Limb (tissue), 2 donors: ENCODE data around the gene SPTBN4.
"Not testable (repeated sequence)": the region's sequence is repeated elsewhere in the genome, so short reads cannot be mapped to it uniquely, and the experiment has no call there.

Experiments used
- DNase-seq, 2 donors: peaks; one replicate each; pipeline ENCODE4 v3.0.0-alpha.2; 2016; ENCODE audit errors: extremely low spot score in 2 of 2

The SPTBN4 gene

DNA sequence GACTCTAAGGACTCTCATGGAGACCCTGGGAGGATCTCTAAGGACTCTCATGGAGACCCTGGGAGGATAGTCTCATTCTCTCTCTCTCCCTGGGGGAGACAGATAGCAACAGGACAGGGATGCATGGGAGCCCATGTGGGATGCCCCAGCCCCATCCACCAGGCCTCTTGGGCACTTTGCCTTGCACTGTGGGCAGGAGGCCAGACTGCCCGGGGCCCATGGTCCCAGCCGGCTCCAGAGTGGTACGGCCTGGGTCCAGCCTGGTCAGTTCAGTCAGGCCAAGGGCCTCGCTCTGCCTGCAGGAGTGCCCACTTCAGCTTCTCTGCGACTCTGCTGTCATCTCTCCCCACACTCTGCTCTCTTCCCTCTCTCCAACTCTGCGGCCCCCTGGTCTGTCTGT is 61.3 kb downstream of the SPTBN4 start:
- no peak for DNase-seq

DNA sequence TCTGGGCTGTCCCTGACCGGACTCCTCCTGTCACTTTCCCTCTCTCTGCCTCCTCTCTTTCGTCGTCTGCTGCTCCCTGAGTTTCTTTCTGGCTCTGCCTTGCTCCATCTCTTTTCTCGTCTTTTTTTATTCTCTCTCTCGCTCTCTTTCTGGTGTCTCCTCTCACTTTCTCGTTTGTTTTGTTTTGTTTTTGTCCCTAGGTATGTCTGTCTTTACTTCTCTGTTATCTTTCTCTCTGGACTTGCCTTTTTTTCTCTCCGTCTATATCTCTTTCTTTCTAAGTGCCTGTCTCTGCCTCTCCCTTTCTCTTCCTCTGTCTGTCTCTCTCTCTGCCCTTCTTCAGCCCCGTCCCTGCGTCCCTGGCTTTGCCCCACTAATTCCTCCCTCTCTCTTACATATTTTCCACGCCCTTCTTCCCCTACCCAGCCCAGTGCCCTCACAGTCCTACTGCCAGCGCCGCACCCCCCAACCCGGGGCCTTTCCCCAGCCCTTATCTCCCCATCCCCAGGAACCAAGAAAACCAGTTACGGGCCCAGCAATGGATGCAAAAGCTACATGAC is 61.8 kb downstream of the SPTBN4 start:
- no peak for DNase-seq

DNA sequence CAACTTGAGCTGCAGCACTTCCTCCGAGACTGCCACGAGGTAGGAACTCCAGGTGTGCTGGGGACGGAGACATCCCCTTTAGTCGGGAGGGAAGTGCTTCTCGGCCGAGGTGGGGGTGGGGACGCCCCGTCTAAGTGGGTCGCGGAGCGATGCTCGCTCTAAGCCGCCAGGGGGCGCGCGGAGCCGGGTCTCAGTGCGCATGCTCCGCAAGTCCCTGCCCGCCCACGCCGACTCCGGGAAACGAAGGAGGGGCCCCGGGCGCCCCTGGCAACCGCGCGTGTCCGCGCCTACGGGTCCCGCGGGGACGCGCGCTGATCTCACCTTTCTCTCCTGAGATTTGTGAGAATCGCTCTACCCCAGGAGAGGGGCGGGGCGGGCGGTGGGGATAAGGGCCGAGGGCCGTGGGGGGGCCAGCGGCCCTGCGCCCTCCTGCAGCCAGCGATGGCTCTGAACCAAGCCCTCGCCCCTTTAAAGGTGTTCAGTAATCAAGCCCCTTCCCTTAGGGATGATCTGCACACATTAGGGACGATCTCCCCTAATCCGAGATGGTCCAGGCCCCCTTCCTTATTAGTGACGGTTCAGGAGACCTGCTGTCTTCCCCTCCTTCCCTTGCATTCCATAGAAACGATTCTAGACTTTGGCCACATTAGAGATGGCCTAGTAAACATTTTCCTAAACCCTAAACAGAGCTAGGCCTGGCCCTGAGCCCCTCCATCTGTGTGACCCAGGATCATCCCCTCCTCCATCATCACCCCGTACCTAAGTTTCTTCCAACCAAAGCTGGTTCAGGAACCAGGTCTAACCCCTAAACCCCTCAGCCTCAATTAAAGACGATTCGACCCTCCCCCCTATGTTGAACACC is 62.5 kb downstream of the SPTBN4 start:
- peak; percentile 80 to 91 for DNase-seq

DNA sequence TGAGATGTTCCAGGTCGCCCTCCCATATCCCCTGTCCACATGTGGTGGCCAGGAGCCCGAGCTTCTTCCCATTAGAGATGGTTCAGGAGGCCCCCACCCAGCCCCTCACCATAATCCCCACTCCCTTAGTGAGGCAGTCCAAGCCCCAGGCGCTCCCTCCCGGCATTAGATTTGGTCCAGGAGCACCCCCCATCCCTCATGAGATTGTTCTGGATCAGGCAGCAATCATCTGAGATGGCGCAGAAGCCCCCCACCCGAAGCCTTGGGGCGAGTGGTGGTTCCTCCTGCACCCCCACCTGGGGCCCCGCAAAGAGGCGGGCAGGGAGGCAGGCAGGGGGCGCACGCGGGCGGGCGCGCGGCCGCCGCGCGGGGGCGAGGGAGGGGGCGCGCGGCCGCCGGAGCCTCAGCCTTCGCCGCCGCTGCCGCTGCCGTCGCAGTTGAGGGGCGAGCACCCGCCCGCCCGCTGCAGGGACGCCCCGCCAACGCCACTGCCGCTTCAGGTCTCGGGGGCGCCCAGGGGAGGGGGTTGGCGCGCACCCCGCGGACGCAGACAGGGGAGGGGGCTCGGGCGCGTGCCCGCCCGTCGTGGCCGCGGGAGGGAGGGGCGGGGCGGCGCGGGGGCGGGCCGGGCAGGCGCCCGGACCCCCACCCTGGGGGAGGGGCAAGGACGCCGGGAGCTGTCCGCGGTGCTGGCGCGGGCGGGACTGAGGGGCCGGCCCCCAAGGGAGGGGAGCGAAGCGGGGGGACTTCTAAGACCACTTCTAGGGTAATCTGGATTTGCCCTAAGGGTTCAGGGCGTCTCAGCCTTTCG is 63.5 kb downstream of the SPTBN4 start:
- DNase-seq: peak in 1 of 2 donors; percentile 83

DNA sequence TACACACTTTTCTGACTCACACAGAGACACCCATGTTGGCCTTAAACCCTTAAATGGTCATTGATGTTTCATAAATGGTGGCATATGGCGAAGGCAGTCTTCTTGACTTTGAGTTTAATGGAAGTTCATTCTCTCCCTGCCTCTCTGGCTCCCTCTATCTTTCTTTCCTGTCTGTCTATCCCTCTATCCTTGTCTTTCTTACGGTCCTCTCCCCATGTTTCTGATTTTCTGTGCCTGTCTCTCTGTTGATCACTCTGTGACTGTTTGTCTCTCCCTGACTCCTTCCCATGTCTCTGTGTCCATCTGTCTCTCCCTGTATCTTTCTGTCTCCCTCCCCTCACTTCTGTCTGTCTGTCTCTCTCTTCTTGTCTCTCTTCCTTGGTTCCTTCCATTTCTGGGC is 66.7 kb downstream of the SPTBN4 start:
- DNase-seq: no peak

DNA sequence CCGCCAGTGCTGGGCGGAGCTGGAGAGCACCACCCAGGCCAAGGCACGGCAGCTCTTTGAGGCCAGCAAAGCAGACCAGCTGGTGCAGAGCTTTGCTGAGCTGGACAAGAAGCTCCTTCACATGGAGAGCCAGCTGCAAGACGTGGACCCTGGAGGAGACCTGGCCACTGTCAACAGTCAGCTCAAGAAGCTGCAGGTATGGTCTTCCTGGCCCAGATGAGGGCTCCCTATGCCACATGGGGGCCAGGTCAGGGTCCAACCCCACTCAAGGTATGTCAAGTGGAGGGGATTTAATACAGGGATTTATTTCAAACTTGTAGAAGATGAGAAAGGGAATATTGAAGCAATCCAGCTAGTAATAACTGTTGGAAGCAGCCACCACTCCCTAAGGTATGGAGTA is 67.3 kb downstream of the SPTBN4 start:
- no peak for DNase-seq

DNA sequence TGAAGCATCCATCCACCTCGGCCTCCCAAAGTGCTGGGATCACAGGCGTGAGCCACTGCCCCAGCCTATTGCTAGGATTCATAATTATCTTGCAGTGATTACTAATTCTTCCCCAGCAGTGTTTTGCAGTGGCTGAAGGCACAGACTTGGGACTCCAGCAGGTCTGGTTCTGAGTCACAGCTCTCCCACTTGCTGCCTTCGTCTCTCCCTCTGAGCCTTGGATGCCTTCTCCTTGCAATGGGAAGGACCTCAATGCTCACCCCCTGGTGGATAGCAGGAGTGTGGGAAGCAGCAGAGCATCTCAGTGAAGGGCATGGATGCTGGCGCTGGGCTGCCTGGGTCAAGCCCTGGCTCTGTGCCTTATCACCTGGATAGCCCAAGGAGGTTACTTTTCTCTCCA is 72.3 kb downstream of the SPTBN4 start:
- no peak for DNase-seq

DNA sequence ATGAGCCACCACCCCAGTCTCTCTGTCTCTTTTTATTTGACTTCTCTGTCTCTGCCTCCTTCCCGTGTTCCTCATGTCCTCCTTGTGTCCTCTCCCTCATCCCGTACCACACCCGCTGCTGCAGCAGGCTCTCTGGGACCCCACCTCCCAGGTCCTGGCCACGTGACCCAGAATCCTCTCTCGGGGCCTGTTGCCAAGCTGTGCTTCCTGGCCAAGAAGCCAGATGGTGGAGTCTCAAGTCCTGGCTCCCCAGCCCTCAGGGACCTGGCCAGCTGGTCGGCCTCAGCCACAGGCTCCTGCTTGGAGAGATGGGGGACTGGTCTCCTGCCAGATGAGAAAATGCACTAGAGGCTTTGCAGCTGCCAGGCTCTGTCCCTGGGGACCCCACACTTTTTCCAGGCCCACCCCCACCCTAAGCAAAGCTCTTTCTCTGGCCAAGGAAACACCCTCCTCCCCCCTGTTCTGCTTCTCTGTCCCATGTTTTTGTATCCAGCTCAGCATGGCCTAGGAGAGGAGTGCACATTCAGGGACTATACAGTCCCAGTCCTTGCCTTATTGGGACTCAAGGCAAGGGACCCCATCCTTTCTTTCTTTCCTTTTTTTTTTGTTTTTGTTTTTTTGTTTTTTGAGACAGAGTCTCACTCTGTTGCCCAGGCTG is 75.5 kb downstream of the SPTBN4 start:
- peak in 1 of 2 donors; percentile 59 for DNase-seq

DNA sequence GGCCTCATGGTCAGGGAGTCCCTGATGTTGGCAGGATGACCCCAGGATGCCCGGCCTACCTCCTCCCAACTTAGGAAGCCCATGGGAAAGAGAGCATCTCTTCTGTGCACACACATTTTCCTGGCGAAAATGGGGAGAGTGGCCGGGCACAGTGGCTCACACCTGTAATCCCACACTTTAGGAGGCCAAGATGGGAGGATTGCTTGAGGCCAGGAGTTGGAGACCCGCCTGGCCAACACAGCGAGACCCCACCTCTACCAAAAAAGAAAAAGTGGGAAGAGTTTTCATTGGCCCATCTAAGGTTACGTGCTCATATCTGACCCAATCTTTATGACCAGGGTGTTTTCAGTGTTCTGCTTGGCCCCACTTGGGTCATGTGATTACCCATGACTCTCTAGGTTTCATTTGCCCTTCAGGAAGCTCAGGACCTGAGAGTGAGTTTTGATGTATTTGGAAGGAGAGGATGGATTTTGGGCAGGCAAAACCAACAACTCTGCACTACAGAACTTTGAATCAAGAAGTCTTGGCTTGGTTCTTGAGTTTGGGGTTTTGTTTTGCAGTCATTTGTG is 76.3 kb downstream of the SPTBN4 start:
- DNase-seq: no peak

DNA sequence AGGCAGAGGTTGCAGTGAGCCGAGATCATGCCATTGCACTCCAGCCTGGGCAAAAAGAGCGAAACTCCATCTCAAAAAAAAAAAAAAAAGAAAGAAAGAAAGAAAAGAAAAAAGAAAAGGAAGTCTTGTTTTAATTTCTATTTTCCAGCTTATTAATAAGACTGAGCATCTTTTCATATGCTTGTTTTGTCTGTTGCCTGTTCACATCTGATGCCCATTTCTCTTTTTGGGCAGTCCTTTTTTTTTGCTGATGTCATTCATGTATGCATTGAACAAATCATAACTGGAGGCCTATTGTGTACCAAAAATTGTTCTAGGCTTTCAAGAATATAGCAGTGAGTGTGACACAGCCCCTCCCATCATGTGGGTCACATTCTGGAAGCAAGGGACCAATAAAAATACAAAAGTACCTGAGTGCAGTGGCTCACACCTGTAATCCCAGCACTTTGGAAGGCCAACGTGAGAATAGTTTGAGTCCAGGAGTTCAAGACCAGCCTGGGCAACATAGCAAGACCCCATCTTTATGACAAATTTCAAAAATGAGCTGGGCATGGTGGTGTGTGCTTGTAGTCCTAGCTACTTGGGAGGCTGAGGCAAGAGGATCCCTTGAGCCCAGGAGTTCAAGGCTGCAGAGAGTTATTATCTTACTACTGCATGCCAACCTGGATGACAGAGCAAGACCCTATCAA is 79.5 kb downstream of the SPTBN4 start:
- not testable (repeated sequence) for DNase-seq

DNA sequence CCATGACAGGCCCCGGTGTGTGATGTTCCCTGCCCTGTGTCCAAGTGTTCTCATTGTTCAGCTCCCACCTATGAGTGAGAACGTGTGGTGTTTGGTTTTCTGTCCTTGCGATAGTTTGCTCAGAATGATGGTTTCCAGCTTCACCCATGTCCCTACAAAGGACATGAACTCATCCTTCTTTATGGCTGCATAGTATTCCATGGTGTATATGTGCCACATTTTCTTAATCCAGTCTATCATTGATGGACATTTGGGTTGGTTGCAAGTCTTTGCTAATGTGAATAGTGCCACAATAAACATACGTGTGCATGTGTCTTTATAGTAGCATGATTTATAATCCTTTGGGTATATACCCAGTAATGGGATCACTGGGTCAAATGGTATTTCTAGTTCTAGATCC is 80.4 kb downstream of the SPTBN4 start:
- DNase-seq: not testable (repeated sequence)

DNA sequence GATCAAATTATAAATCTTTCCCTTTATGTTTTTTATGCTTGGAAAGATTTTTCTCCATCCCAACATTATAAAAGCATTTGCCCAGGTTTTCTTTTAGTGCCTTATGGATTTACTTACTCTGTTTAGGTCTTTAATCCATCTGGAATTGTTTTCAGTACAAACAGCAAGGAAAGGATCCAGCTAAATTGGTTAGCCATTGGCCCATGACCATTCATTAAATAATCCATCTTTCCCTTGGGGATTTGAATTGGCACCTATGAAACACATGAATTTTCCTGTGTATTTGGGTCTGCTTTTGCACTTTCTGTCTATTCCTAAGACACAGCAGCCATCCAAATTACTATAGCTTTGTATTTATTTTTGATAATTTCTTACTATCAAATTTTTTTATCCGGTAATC is 81.0 kb downstream of the SPTBN4 start:
- no peak for DNase-seq

DNA sequence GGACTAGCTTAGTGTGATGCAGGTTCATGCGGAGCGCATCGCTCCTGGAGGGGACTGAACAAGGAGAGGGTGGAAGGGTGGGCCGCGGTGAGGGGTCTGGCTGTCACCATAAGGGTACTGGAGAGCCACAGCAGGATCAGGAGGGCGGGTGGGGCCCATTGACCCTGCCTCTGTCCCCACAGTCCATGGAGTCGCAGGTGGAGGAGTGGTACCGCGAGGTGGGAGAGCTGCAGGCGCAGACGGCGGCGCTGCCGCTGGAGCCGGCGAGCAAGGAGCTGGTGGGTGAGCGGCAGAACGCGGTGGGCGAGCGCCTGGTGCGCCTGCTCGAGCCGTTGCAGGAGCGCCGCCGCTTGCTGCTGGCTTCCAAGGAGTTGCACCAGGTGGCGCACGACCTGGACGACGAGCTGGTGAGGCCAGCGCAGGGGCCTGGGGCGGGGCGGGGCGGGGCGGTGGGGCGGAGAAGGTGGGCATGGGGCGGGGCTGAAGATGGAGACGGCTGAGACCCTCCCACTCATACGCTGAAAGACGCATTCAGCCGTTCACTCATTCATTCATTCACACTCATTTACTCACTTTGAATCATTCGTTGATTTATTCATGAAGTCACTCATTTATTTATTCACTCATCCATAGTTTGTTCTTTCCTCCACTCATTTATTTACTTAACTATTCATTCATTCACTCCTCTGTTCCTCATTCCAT is 82.4 kb downstream of the SPTBN4 start:
- DNase-seq: peak; percentile 16 to 83

DNA sequence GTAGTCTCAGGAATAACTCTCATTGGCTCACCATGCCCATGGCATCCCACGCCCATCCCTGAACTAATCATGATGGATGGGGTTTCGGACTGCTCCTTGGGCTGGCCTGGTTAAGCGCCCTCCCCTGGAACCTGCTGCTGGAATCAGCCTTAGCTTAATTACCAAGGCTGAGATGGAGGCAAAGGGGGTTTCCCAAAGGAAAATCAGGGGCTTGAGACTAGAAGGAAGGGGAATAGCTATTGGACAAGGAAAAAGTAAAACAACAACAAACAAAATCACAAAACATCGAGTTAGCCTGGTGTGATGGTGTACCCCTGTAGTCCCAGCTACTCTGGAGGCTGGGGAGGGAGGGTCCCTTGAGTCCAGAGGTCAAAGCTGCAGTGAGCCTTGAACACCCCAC is 84.2 kb downstream of the SPTBN4 start:
- DNase-seq: no peak

DNA sequence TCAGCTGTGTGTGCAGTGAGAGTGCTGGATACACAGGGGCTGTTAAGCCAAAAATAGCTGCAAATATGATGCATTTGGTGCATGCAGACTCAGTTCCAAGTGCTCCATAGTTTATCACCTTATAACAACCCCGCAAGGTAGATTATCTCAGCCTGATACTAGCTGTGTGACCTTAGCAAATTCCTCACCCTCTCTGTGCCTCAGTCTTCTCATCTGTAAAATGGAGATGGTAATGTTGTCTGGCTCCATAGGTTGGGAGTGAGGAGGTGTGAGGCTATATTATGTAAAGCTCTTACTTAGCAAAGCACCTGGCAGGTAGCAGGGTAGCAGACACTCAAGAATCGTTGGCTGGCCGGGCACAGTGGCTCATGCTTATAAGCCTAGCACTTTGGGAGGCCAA is 86.0 kb downstream of the SPTBN4 start:
- no peak for DNase-seq

DNA sequence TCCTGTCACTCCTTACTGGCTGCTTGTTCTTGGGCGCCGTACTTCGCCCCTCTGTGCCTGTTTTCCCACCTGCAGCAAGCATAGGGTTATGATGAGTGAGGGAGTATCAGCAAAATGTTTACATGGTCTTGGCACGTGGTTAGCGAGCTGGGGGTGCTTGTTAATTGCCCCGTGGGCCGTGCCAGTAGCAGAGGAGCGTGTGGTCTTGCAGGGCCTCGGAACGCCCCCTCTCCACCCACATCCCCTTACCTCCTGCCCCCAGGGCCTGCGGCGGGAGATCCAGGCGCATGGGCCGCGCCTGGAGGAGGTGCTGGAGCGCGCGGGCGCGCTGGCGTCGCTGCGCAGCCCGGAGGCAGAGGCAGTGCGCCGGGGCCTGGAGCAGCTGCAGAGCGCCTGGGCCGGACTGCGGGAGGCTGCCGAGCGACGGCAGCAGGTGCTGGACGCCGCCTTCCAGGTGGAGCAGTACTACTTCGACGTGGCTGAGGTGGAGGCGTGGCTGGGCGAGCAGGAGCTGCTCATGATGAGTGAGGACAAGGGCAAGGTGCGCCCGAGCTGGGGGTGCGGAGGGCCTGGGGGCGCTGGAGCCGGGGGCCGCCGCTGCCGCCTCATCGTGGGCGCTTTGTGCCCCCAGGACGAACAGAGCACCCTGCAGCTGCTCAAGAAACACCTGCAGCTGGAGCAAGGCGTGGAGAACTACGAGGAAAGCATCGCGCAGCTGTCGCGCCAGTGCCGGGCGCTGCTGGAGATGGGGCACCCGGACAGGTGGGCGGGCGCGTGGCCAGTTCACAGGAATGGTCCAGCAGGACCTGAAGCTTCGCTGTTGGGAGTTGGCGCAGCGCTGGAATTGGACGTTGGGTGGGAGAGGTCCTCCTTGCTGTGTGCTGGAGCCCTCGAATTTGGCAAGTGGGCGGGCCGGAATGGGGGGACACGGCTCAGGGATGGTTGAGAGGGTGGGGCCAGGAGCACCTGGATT is 87.4 kb downstream of the SPTBN4 start:
- peak in 1 of 2 donors; percentile 13 for DNase-seq

DNA sequence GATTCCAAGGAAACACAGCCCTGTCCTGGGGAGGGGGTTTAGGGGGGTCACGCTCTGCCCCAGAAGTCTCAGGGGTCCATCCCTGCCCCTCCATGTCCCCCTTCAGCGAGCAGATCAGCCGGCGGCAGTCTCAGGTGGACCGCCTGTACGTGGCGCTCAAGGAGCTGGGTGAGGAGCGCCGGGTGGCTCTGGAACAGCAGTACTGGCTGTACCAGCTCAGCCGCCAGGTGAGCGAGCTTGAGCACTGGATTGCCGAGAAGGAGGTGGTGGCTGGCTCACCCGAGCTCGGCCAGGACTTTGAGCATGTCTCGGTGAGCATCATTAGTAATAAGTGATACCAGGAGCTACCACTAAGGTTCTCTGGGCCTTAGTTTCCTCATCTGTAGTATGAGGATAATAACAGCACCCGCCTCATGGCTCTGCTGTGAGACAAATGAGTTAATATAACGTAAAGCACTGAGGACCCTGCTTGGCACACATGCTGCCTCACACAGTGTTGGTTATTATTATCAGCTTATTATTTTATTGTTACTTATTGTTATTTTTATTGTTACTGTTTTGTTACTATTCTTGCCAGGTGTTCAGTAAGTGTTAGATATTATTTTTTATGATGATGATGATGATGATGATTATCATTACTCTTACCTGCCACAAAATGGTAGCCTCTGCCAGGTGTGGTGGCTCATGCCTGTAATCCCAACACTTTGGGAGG is 89.3 kb downstream of the SPTBN4 start:
- DNase-seq: no peak

DNA sequence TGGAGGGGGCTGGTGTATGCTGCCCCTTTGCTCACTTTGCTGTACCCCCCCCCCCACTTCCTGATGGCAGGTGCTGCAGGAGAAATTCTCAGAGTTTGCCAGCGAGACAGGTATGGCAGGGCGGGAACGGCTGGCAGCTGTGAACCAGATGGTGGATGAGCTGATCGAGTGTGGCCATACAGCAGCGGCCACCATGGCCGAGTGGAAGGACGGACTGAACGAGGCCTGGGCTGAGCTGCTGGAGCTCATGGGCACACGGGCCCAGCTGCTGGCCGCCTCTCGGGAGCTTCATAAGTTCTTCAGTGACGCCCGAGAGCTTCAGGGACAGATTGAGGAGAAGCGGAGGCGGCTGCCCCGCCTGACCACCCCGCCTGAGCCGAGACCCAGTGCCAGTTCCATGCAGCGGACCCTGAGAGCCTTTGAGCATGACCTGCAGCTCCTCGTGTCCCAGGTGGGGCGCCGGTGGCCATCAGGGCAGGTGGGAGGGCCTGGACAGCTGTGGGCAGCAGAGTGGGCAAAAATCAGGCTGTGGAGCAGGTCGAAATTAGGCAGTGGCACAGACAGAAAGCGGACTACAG is 90.2 kb downstream of the SPTBN4 start:
- DNase-seq: no peak
